ENCODE measurements around the gene MRPL36.
"Not testable (repeated sequence)": the region's sequence is repeated elsewhere in the genome, so short reads cannot be mapped to it uniquely, and the experiment has no call there.

Gene MRPL36

DNA sequence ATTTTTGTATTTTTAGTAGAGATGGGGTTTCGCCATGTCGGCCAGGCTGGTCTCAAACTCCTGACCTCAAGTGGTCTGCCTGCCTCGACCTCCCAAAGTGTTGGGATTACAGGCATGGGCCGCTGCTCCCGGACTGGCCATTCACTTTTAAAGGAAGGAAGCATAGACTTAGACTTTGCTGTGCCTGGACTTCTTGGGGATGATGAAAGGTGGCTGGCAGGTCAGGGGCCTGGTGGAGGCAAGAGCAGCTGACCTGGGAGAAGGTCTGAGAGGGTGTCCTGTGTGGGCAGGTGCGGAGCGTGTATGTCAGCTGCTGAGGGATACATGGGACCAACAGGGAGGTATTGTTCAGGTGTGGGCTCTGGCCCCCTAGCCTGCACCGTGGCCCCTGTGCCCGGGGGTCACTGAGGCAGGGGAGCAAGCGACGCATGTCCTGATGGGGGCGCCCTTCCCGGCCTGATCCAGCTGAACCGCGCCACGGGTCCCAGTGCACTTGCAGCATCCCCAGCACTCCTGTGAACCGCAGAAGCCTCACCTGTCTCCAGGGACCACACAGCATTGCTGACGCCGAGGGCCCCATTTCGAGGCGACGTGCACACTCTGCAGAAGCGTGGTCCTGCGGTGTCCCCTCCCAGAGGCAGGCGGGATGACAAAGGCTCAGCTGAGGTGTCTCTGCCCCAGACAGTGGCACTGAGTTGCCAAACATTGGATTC is 24.6 kb upstream of the MRPL36 start:
- Histone ChIP-seq H4K20me1 (peaks cover 19% of the 10 kb centered on the region; the same call in 1 of the 2 replicates), H3K27me3 (no peaks in the 10 kb centered on the region), H3K9ac (no peak overlapping the region), H3K4me1 (peaks cover 7% of the 10 kb centered on the region; the same call in 1 of the 2 replicates), H3K4me3 (no peak overlapping the region), H3K4me2 (no peak overlapping the region), H3K36me3 (peaks cover 74% of the 10 kb centered on the region), H3K27ac (no peak overlapping the region), H3K9me3 (no peaks in the 10 kb centered on the region)
- TF ChIP-seq Cebpa-rat (IDR thresholded peaks at IDR 0.05), result no peak

DNA sequence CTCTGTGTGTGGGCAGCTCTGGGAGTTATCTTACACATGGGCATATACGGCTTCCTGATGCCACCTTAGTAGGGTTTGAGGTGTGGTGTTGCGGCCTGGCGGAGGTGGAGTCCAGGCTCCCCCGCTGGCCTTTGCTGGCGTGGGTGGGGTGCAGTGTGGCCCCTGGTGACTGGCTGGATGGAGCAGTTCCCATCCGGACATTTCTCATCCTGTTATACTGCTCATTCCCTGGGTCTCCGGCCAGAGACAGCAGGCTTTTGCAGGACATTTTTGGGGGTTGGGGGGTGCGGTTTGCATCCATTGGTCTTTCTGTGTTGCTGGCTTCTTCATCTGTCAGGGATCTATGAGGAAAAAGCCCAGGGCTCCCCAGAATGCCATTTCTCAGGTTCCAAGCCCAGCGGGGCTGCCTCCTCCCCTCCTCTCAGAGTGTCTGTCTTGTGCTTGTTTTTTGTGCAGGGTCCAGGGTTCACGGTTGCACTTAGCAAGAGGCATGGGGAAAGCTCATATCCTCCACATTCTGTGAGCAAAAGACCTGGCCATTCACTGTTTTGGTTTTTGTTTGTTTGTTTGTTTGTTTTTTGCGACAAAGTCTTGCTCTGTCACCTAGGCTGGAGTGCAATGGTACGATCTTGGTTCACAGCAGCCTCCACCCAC is 23.9 kb upstream of the MRPL36 start:
- no peak overlapping the region for H3K27ac ChIP-seq
- no peak overlapping the region for H3K9ac ChIP-seq
- H3K4me1 ChIP-seq, result peaks cover 7% of the 10 kb centered on the region; the same call in 1 of the 2 replicates
- H3K36me3 ChIP-seq, result peaks cover 81% of the 10 kb centered on the region
- H3K4me2 ChIP-seq, result no peak overlapping the region
- no peak for TF ChIP-seq Cebpa-rat (IDR thresholded peaks at IDR 0.05)
- H3K4me3 ChIP-seq, result no peak overlapping the region
- H3K27me3 ChIP-seq, result no peaks in the 10 kb centered on the region
- peaks cover 4% of the 10 kb centered on the region; the same call in 1 of the 2 replicates for H3K9me3 ChIP-seq
- H4K20me1 ChIP-seq, result peaks cover 19% of the 10 kb centered on the region; the same call in 1 of the 2 replicates

GRCh38 chr5:1821862-1822261 is 22.2 kb upstream of the MRPL36 start:
- peaks cover 4% of the 10 kb centered on the region; the same call in 1 of the 2 replicates for H3K9me3 ChIP-seq
- no peak for TF ChIP-seq Cebpa-rat (IDR thresholded peaks at IDR 0.05)
- no peak overlapping the region for H3K9ac ChIP-seq
- no peaks in the 10 kb centered on the region; the same call in 1 of the 2 replicates for H3K4me1 ChIP-seq
- no peak overlapping the region for H3K4me3 ChIP-seq
- no peak overlapping the region for H3K27ac ChIP-seq
- H3K4me2 ChIP-seq, result no peak overlapping the region
- H3K27me3 ChIP-seq, result no peaks in the 10 kb centered on the region
- peaks cover 19% of the 10 kb centered on the region; the same call in 1 of the 2 replicates for H4K20me1 ChIP-seq
- H3K36me3 ChIP-seq, result peaks cover 98% of the 10 kb centered on the region

DNA sequence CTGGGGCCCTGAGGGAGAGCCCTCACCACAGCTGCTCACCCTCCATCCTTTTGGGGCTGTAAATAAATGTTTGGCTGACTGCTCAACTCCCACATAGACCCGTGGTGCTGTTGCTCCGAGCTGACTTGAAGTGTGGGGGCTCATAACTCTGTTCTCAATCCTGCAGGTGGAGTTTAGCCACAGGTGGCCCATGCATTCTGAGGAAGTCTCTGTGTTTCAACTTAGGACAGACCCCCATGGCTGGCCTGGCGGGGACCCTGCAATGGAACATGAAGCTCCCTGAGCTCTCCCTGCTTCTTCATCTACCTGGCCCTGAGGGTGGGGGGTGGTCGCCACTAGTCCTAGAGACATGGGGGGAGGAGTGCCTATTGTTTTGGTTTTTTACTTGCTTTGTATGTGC is 21.3 kb upstream of the MRPL36 start:
- H3K36me3 ChIP-seq, result peaks cover 99% of the 10 kb centered on the region
- H3K27ac ChIP-seq, result no peak overlapping the region
- H3K4me3 ChIP-seq, result no peak overlapping the region
- H3K4me1 ChIP-seq, result no peaks in the 10 kb centered on the region; the same call in 1 of the 2 replicates
- no peaks in the 10 kb centered on the region for H3K27me3 ChIP-seq
- H4K20me1 ChIP-seq, result peaks cover 21% of the 10 kb centered on the region; the same call in 1 of the 2 replicates
- no peak overlapping the region for H3K4me2 ChIP-seq
- H3K9me3 ChIP-seq, result peaks cover 4% of the 10 kb centered on the region; the same call in 1 of the 2 replicates
- TF ChIP-seq Cebpa-rat (IDR thresholded peaks at IDR 0.05), result no peak
- H3K9ac ChIP-seq, result no peak overlapping the region

DNA sequence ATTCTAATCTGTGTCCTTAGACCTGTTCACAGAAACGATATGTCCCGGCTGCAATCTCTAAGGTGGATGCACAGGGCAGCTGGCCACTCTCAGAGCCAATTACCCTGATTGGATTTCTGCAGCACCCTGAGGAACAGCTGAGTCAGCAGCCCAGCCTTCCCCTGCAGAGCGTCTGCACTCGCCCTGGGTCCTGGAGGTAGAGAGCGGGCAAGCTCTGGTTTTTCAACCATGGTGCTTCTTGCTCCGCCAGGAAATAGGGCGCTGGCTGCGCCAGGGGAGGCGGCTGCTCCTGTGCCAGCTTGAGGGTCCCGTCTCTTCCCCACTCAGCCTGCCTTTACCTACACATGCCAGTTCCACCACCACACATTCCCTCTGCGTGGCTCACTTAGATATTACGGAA is 20.7 kb upstream of the MRPL36 start:
- Histone ChIP-seq H3K4me3 (no peak overlapping the region), H3K9me3 (peaks cover 4% of the 10 kb centered on the region; the same call in 1 of the 2 replicates), H4K20me1 (peaks cover 23% of the 10 kb centered on the region; the same call in 1 of the 2 replicates), H3K36me3 (peaks cover 99% of the 10 kb centered on the region), H3K27me3 (no peaks in the 10 kb centered on the region), H3K4me2 (no peak overlapping the region), H3K4me1 (no peaks in the 10 kb centered on the region; the same call in 1 of the 2 replicates), H3K9ac (no peak overlapping the region), H3K27ac (no peak overlapping the region)
- no peak for TF ChIP-seq Cebpa-rat (IDR thresholded peaks at IDR 0.05)

- peaks cover 26% of the 10 kb centered on the region; the same call in 1 of the 2 replicates for H4K20me1 ChIP-seq
- peaks cover 4% of the 10 kb centered on the region; the same call in 1 of the 2 replicates for H3K9me3 ChIP-seq
- TF ChIP-seq Cebpa-rat (IDR thresholded peaks at IDR 0.05), result no peak
- H3K27me3 ChIP-seq, result no peaks in the 10 kb centered on the region
- no peaks in the 10 kb centered on the region; the same call in 1 of the 2 replicates for H3K4me1 ChIP-seq
- H3K4me3 ChIP-seq, result no peak overlapping the region
- H3K9ac ChIP-seq, result no peak overlapping the region
- H3K4me2 ChIP-seq, result no peak overlapping the region
- no peak overlapping the region for H3K27ac ChIP-seq
- peaks cover 99% of the 10 kb centered on the region for H3K36me3 ChIP-seq
Observed at GRCh38 chr5:1819458-1819857, 19.8 kb upstream of the MRPL36 start.

DNA sequence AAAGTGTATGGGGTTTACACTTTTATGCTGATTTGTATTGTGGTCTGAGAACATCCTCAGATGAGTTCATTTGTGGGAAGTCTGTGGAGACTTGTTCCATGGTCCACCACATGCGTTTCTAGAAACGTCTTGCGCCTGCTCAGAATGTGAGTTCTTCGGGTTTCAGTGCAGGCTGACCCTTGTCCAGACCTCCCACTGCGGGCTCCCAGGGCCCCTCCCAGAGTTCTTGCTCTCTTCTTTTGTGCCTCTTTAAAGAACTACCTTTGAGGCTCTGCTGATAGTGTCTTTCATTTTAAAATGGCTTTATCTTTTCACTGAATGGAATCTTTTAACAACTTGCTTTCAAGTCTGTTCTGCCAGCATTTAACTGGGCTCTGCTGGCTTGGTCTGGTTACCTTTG is 19.1 kb upstream of the MRPL36 start:
- peaks cover 4% of the 10 kb centered on the region; the same call in 1 of the 2 replicates for H3K9me3 ChIP-seq
- H3K4me2 ChIP-seq, result no peak overlapping the region
- no peak overlapping the region for H3K9ac ChIP-seq
- no peak for TF ChIP-seq Cebpa-rat (IDR thresholded peaks at IDR 0.05)
- peaks cover 99% of the 10 kb centered on the region for H3K36me3 ChIP-seq
- no peaks in the 10 kb centered on the region; the same call in 1 of the 2 replicates for H3K4me1 ChIP-seq
- no peak overlapping the region for H3K4me3 ChIP-seq
- peaks cover 33% of the 10 kb centered on the region; the same call in 1 of the 2 replicates for H4K20me1 ChIP-seq
- no peaks in the 10 kb centered on the region for H3K27me3 ChIP-seq
- H3K27ac ChIP-seq, result no peak overlapping the region

DNA sequence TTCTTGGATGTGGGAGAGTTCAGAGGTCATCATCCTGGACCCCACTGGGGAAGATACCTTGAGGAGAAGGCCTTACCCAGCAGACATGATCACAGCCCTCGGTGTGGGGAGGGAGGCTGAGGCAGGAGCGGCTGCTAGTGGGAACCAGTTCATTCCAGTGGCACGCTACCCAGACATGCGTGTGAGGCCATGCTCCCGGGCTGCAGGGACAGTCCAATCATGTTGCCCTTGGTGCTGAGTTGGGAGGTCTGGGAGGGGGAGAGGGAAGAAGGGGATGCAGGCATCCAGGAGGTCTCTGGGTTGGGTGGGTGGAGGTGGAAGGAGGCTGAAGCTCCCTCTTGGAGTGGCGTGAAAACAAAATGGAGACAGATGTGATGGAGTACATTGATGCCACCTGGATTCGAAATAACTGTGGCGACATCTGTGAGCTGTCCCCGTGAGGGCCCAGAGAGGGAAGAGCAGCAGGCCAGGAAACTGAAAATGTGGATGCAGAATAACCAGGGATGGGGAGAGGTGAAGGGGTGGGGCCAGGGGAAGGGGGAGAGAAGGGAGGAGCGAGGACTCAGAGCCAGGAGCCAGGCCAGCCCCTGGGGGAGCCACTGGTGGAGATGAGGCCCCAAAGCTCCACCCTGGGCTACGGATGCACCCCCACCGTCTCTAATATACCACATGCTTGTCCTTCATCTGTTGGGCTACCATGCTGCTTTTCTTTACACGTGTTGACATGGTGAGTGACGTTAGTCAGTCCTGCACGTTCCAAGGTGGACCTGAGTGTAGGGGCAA is 17.8 kb upstream of the MRPL36 start:
- Histone ChIP-seq H3K36me3 (peaks cover 100% of the 10 kb centered on the region), H4K20me1 (peaks cover 42% of the 10 kb centered on the region; the same call in 1 of the 2 replicates)

GRCh38 chr5:1816495-1817089 is 17.0 kb upstream of the MRPL36 start:
- not testable (repeated sequence) for H3K4me2 ChIP-seq, H3K27me3 ChIP-seq, H3K9ac ChIP-seq, H3K4me1 ChIP-seq, H3K27ac ChIP-seq, H3K9me3 ChIP-seq, H3K4me3 ChIP-seq
- Histone ChIP-seq H4K20me1 (peaks cover 41% of the 10 kb centered on the region; the same call in 1 of the 2 replicates), H3K36me3 (peaks cover 100% of the 10 kb centered on the region)

More for the DNA sequence above, 17.8 kb upstream of the MRPL36 start:
- no peak for TF ChIP-seq Cebpa-rat (IDR thresholded peaks at IDR 0.05)
- Histone ChIP-seq H3K9ac (no peak overlapping the region), H3K9me3 (peaks cover 4% of the 10 kb centered on the region; the same call in 1 of the 2 replicates), H3K27ac (no peak overlapping the region), H3K4me3 (no peak overlapping the region), H3K4me2 (no peak overlapping the region), H3K27me3 (no peaks in the 10 kb centered on the region), H3K4me1 (no peaks in the 10 kb centered on the region; the same call in 1 of the 2 replicates)

All from BLaER1 (cell line).